NCI-H446 (cell line): ENCODE measurements around the gene ATP5F1A.
A peak's percentile ranks its signal among the peaks of the same experiment; 100 is the strongest.

Experiments
- DNase-seq, 2 experiments: peaks; one replicate each; lab custom pipeline; 2025; lab: John Stamatoyannopoulos, UW

Gene ATP5F1A

GRCh38 chr18:46073474-46074331 lies 24.4 kb downstream of the ATP5F1A start:
- DNase-seq = peak; percentile 15 to 65

- DNase-seq = no peak
Observed at GRCh38 chr18:46072959-46073358, 25.1 kb downstream of the ATP5F1A start.

GRCh38 chr18:46072376-46072867 lies 25.7 kb downstream of the ATP5F1A start:
- DNase-seq = no peak

GRCh38 chr18:46071653-46072375 lies 26.3 kb downstream of the ATP5F1A start, which contains the start of gene PSTPIP2:
PSTPIP2 (minus strand) TSS chr18:46072260; CDS start chr18:46072188, 72 bp downstream.
- no peak for DNase-seq

- no peak for DNase-seq
Observed at GRCh38 chr18:46070815-46071652, 27.1 kb downstream of the ATP5F1A start.

- no peak for DNase-seq
Observed at GRCh38 chr18:46070232-46070631, 27.9 kb downstream of the ATP5F1A start.

- DNase-seq = no peak
Observed at GRCh38 chr18:46069524-46069923, 28.6 kb downstream of the ATP5F1A start.

GRCh38 chr18:46068763-46069162 lies 29.3 kb downstream of the ATP5F1A start:
- DNase-seq = no peak

GRCh38 chr18:46067438-46068007 lies 30.6 kb downstream of the ATP5F1A start:
- DNase-seq = no peak

- DNase-seq = no peak
Observed at GRCh38 chr18:46062781-46063180, 35.3 kb downstream of the ATP5F1A start.

GRCh38 chr18:46061796-46062195 lies 36.3 kb downstream of the ATP5F1A start:
- no peak for DNase-seq

- DNase-seq = no peak
Observed at GRCh38 chr18:46061387-46061786, 36.7 kb downstream of the ATP5F1A start.

- no peak for DNase-seq
Observed at GRCh38 chr18:46060359-46060841, 37.7 kb downstream of the ATP5F1A start.

- no peak for DNase-seq
Observed at GRCh38 chr18:46055838-46056230, 42.3 kb downstream of the ATP5F1A start.

- DNase-seq = no peak
Observed at GRCh38 chr18:46054956-46055837, 42.9 kb downstream of the ATP5F1A start.

- no peak for DNase-seq
Observed at GRCh38 chr18:46053368-46054095, 44.6 kb downstream of the ATP5F1A start.

- no peak for DNase-seq
Observed at GRCh38 chr18:46051731-46052461, 46.2 kb downstream of the ATP5F1A start.

GRCh38 chr18:46050268-46050667 lies 47.8 kb downstream of the ATP5F1A start:
- DNase-seq = no peak

- no peak for DNase-seq
Observed at GRCh38 chr18:46048641-46049040, 49.5 kb downstream of the ATP5F1A start.
